Cardiac fibroblast (primary cell): ENCODE measurements around the gene PCDHB14.

Experiments
- DNase-seq, 2 donors: peaks; one replicate each; pipeline versions ENCODE4 v3.0.0 to v3.0.0-alpha.2; 2010; ENCODE audit warnings: low read depth in 2 of 2
- H3K4me3 ChIP-seq, 2 donors: replicated peaks in 1 of 2; 1 replicate in 1 of 2; 2 replicates in 1 of 2; pipeline ENCODE4 v1.5.1; 2011; ENCODE audit warnings: low read depth in 2 of 2, low read length in 2 of 2, mild to moderate bottlenecking in 2 of 2, moderate library complexity in 1 of 2
- TF ChIP-seq, protein P1 (sequence below): IDR thresholded peaks from one replicate; pipeline ENCODE4 v1.5.1; 2011; ENCODE audit warnings: low read depth, mild to moderate bottlenecking, low read length, inconsistent platforms

PCDHB14 gene

DNA sequence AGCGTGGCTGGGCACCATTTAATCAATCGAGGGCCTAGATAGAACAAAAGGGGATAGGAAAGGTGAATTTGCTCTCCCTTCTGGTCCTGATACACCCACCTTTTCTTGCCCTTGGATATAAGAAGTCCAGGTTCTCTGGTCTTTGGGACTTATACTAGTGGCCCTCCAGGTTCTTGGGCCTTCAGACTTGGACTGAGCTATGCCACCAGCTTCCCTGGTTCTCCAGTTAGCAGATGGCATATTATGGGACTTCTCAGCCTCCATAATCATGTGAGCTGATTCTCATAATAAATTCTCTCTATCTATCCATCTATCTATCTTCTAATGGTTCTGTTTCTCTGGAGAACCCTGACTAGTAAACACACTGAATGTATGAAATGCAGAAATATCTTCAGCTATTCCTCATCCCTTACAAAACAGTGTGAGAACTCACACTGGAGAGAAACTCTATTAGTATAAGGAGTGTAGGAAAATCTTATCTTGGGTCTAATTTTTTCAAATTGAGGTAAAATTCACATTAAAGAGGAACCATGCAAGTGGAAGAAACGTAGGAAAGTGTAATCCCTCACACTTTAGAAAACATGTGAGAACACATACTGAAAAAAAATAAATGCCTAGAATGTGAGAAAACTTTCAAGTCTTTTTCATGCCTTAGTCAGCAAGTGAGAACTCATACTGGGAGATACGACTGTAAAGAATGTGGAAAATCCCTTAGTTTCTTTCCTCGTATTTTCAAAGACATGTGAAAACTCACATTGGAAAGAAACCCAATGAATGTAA is 37.5 kb downstream of the PCDHB14 start:
- no peak overlapping the region for H3K4me3 ChIP-seq
- TF ChIP-seq, protein P1, sequence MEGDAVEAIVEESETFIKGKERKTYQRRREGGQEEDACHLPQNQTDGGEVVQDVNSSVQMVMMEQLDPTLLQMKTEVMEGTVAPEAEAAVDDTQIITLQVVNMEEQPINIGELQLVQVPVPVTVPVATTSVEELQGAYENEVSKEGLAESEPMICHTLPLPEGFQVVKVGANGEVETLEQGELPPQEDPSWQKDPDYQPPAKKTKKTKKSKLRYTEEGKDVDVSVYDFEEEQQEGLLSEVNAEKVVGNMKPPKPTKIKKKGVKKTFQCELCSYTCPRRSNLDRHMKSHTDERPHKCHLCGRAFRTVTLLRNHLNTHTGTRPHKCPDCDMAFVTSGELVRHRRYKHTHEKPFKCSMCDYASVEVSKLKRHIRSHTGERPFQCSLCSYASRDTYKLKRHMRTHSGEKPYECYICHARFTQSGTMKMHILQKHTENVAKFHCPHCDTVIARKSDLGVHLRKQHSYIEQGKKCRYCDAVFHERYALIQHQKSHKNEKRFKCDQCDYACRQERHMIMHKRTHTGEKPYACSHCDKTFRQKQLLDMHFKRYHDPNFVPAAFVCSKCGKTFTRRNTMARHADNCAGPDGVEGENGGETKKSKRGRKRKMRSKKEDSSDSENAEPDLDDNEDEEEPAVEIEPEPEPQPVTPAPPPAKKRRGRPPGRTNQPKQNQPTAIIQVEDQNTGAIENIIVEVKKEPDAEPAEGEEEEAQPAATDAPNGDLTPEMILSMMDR, result no peak
- DNase-seq, result peak in 1 of 2 donors; percentile 19

DNA sequence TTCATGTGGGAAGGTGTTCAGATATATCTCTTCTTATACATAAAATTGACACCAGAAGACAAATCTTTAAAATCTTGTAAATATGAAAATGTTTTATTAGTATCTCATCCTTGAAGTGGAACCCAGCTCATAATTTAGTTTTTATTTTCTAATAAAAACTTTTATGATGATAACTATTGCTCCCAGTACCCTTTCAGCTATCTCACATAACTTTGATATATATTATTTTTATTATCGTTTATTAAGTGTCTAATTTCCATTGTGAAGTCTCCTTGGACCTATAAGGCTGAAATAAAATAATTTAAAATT is 38.0 kb downstream of the PCDHB14 start:
- H3K4me3 ChIP-seq, result no peak overlapping the region
- TF ChIP-seq, protein P1, result no peak
- no peak for DNase-seq

DNA sequence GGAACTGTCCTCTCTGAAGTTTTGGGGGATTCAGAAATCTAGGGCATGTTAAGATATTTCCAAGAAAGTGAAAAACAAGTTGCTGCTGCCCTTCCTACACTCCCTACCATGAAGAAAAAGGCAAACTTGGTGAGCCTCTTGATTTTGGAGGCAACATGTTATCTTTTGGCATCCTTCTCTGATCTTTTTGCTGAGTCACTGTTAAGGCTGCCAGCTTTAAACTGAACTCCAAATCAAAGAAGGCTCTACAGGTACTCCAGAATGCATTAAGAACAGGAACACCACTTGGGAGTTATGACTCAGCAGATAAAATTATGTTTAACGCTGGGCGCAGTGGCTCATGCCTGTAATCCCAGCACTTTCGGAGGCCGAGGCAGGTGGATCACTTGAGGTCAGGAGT is 46.1 kb downstream of the PCDHB14 start:
- no peak overlapping the region for H3K4me3 ChIP-seq
- no peak for DNase-seq
- TF ChIP-seq, protein P1, result no peak

DNA sequence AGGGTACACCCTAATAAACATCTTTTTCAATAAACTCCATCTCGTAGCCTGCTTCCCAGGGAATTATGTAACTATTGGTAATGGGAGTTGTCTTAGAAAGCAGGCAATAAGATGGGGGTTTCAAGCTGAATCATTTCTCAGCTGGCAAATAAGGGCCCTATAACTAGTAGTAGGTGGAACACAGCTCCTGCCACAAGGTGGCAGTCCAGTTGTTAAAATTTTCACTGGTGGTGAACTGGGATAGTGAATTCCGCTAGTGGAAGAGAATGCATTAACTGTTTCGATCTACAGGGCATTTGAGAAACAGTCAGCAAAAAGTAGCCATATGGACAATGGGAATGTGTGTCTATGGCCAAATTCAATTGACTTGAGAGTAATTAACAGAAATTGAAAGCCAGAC is 49.8 kb downstream of the PCDHB14 start:
- H3K4me3 ChIP-seq, result no peak overlapping the region
- DNase-seq, result no peak
- TF ChIP-seq, protein P1, result no peak
